Adrenal gland (tissue), 5 donors: ENCODE results near the gene NCOA1.

Experiments used
- CTCF ChIP-seq, 6 experiments: fragments of 450-650 bp in 4 of 6; fragments of 200-600 bp in 2 of 6; sonication (generic) in 1 of 6; IDR thresholded peaks; 1 replicate in 5 of 6; 2 replicates in 1 of 6; pipeline versions ENCODE4 v1.5.1 to v1.8.0; 2016 to 2021; ENCODE audit warnings: antibody characterized with exemption in 6 of 6, mild to moderate bottlenecking in 2 of 6, moderate library complexity in 1 of 6
- POLR2A ChIP-seq, 2 donors: fragments of 450-650 bp; IDR thresholded peaks; one replicate each; pipeline ENCODE4 v1.6.1; 2017; ENCODE audit warnings: antibody characterized with exemption in 2 of 2, mild to moderate bottlenecking in 2 of 2, moderate library complexity in 1 of 2
- donor health status: DM: no; HTN: no; CAD: no.

GRCh38 chr2:24496959-24497358 lies 5.9 kb downstream of the NCOA1 start:
- TF ChIP-seq POLR2A (IDR thresholded peaks at IDR 0.05) (no peak), CTCF (IDR thresholded peaks at IDR 0.05) (no peak)
